H1 (cell line): ENCODE data around the gene COLEC11. TPM values are rescaled to one million over a fixed set of nuclear protein-coding genes. Genes with fewer than 3 reads are reported as not detected.

Source experiments
- CTCF ChIA-PET: fragments of 300-600 bp; sonication (Branson Sonifier 250); formaldehyde crosslinking; loops from one replicate; lab custom pipeline; 2021; ENCODE audit not compliant: partially characterized antibody; lab: Charles Lee
- POLR2A ChIA-PET: fragments of 300-600 bp; sonication (Branson Sonifier 250); formaldehyde crosslinking; loops from one replicate; lab custom pipeline; 2021; ENCODE audit warnings: inconsistent platforms; ENCODE audit not compliant: partially characterized antibody; lab: Charles Lee
- DNase-seq, 2 experiments: peaks; one replicate each; pipeline versions ENCODE4 v3.0.0 to v3.0.0-alpha.2; 2010 to 2022; ENCODE audit warnings: low spot score in 2 of 2, low read depth in 1 of 2, mixed read lengths in 1 of 2
- FAIRE-seq: peaks from 2 replicates; lab custom pipeline; 2011; peaks lifted over from hg19 to GRCh38; lab: Jason Lieb, UNC
- H2AFZ ChIP-seq: 2 replicates; pipeline ENCODE4 v1.8.1; 2012; ENCODE audit warnings: low read length, inconsistent platforms
- H2AK5ac ChIP-seq: 2 replicates; pipeline ENCODE4 v1.6.1; 2013; ENCODE audit warnings: low read depth, low read length
- H2BK120ac ChIP-seq: replicated peaks from 2 replicates; pipeline ENCODE3; 2013; ENCODE audit warnings: low read depth, low read length, inconsistent platforms
- H2BK12ac ChIP-seq: 2 replicates; pipeline ENCODE4 v1.6.1; 2013; ENCODE audit warnings: low read depth, low read length
- H2BK15ac ChIP-seq: 2 replicates; pipeline ENCODE4 v1.6.1; 2013; ENCODE audit warnings: low read length
- H2BK20ac ChIP-seq: 2 replicates; pipeline ENCODE4 v1.6.1; 2013; ENCODE audit warnings: low read length
- H2BK5ac ChIP-seq: 2 replicates; pipeline ENCODE4 v1.6.1; 2013; ENCODE audit warnings: low read depth, low read length
- H3K14ac ChIP-seq: 2 replicates; pipeline ENCODE4 v1.6.1; 2013; ENCODE audit warnings: inconsistent platforms; ENCODE audit not compliant: insufficient read length
- H3K18ac ChIP-seq: 2 replicates; pipeline ENCODE4 v1.6.1; 2013; ENCODE audit warnings: low read length; ENCODE audit errors: extremely low read depth
- H3K23ac ChIP-seq: 2 replicates; pipeline ENCODE4 v1.6.1; 2013; ENCODE audit warnings: inconsistent platforms; ENCODE audit not compliant: insufficient read length
- H3K23me2 ChIP-seq: 2 replicates; pipeline ENCODE4 v1.6.1; 2013; ENCODE audit warnings: low read depth, low read length
- H3K27ac ChIP-seq: 2 replicates; pipeline ENCODE4 v1.6.1; 2011; ENCODE audit warnings: low read depth, low read length, inconsistent platforms
- H3K27me3 ChIP-seq, 4 experiments: replicated peaks in 1 of 4; 1 replicate in 1 of 4; 2 replicates in 3 of 4; pipeline versions ENCODE4 v1.6.1 to v1.8.1; 2011 to 2013; ENCODE audit warnings: low read length in 3 of 4, mild to moderate bottlenecking in 3 of 4, inconsistent platforms in 2 of 4, mixed read lengths in 2 of 4, moderate library complexity in 1 of 4; ENCODE audit not compliant: control insufficient read depth in 3 of 4, insufficient read depth in 3 of 4; ENCODE audit errors: extremely low read depth in 1 of 4
- H3K36me3 ChIP-seq, 4 experiments: 2 replicates each; pipeline versions ENCODE4 v1.6.1 to v1.8.1; 2011 to 2013; ENCODE audit warnings: mild to moderate bottlenecking in 4 of 4, low read length in 3 of 4, moderate library complexity in 2 of 4, control low read depth in 1 of 4, inconsistent platforms in 1 of 4; ENCODE audit not compliant: insufficient read depth in 4 of 4, control insufficient read depth in 2 of 4
- H3K4ac ChIP-seq: replicated peaks from 2 replicates; pipeline ENCODE3; 2013; ENCODE audit warnings: low read length, low read depth, mixed read lengths, inconsistent platforms; ENCODE audit not compliant: insufficient read length
- H3K4me1 ChIP-seq, 4 experiments: replicated peaks in 1 of 4; 1 replicate in 1 of 4; 2 replicates in 3 of 4; pipeline versions ENCODE4 v1.6.1 to v1.8.1; 2011 to 2013; ENCODE audit warnings: low read length in 3 of 4, inconsistent platforms in 2 of 4, mixed read lengths in 1 of 4; ENCODE audit not compliant: insufficient read depth in 4 of 4, control insufficient read depth in 3 of 4
- H3K4me2 ChIP-seq, 2 experiments: 2 replicates each; pipeline versions ENCODE4 v1.6.1 to v1.8.1; 2011 to 2013; ENCODE audit warnings: low read depth in 2 of 2, low read length in 2 of 2, control low read depth in 1 of 2, inconsistent platforms in 1 of 2, mild to moderate bottlenecking in 1 of 2; ENCODE audit not compliant: insufficient read depth in 1 of 2
- H3K4me3 ChIP-seq, 4 experiments: fragments of 200-600, 300-600 bp in 1 of 4; sonication (generic), shearing (Covaris generic), sonication (Bioruptor Twin) in 1 of 4; 2 replicates each; pipeline versions ENCODE4 v1.5.1 to v1.8.1; 2011 to 2016; ENCODE audit warnings: low read length in 4 of 4, low read depth in 3 of 4, control low read depth in 2 of 4, inconsistent platforms in 2 of 4, mild to moderate bottlenecking in 2 of 4, mixed read lengths in 1 of 4, moderate library complexity in 1 of 4; ENCODE audit not compliant: insufficient read depth in 2 of 4; ENCODE audit errors: extremely low read depth in 1 of 4
- H3K56ac ChIP-seq: replicated peaks from 2 replicates; pipeline ENCODE3; 2013; ENCODE audit warnings: low read depth, mild to moderate bottlenecking, mixed read lengths, low read length, inconsistent platforms; ENCODE audit not compliant: insufficient read length
- H3K79me1 ChIP-seq: 2 replicates; pipeline ENCODE4 v1.6.1; 2013; ENCODE audit warnings: low read depth, low read length, control low read depth
- H3K79me2 ChIP-seq, 2 experiments: 2 replicates each; pipeline versions ENCODE4 v1.6.1 to v1.8.1; 2012 to 2013; ENCODE audit warnings: low read length in 2 of 2, mild to moderate bottlenecking in 2 of 2, inconsistent platforms in 1 of 2; ENCODE audit not compliant: insufficient read depth in 2 of 2, control insufficient read depth in 1 of 2
- H3K9ac ChIP-seq, 4 experiments: replicated peaks in 1 of 4; 1 replicate in 1 of 4; 2 replicates in 3 of 4; pipeline versions ENCODE4 v1.6.1 to v1.8.1; 2011 to 2013; ENCODE audit warnings: low read depth in 3 of 4, low read length in 3 of 4, control low read depth in 2 of 4, mild to moderate bottlenecking in 2 of 4, moderate library complexity in 2 of 4, inconsistent platforms in 1 of 4; ENCODE audit errors: extremely low read depth in 1 of 4
- H3K9me3 ChIP-seq, 2 experiments: 2 replicates each; pipeline versions ENCODE4 v1.6.1 to v1.8.1; 2012 to 2013; ENCODE audit warnings: mild to moderate bottlenecking in 2 of 2, moderate library complexity in 2 of 2, control low read depth in 1 of 2, inconsistent platforms in 1 of 2, low read depth in 1 of 2, low read length in 1 of 2, mixed read lengths in 1 of 2; ENCODE audit not compliant: insufficient read depth in 2 of 2
- H4K20me1 ChIP-seq, 2 experiments: replicated peaks in 1 of 2; 2 replicates each; pipeline versions ENCODE3 to v1.8.1; 2011 to 2013; ENCODE audit warnings: inconsistent platforms in 2 of 2, low read length in 2 of 2, mild to moderate bottlenecking in 1 of 2; ENCODE audit not compliant: insufficient read depth in 2 of 2, control insufficient read depth in 1 of 2
- H4K5ac ChIP-seq: 2 replicates; pipeline ENCODE4 v1.6.1; 2013; ENCODE audit warnings: low read length, low read depth, mixed read lengths, inconsistent platforms; ENCODE audit not compliant: insufficient read length
- H4K8ac ChIP-seq: 2 replicates; pipeline ENCODE4 v1.8.0; 2013; ENCODE audit warnings: mild to moderate bottlenecking, moderate library complexity, low read length, inconsistent platforms; ENCODE audit not compliant: insufficient read depth; ENCODE audit errors: extremely low read depth
- H4K91ac ChIP-seq: replicated peaks from 2 replicates; pipeline ENCODE3; 2013; ENCODE audit warnings: low read length, mixed read lengths, inconsistent platforms; ENCODE audit not compliant: insufficient read length
- HDAC2 ChIP-seq, 2 experiments: fragments of 300-600 bp in 1 of 2; sonication (generic) in 1 of 2; IDR thresholded peaks; 2 replicates each; pipeline ENCODE4 v1.6.1; 2011 to 2012; ENCODE audit warnings: low read depth in 2 of 2, low read length in 2 of 2, mild to moderate bottlenecking in 2 of 2, moderate library complexity in 2 of 2, borderline replicate concordance in 1 of 2, inconsistent platforms in 1 of 2
- RAD21 ChIP-seq, 2 experiments: IDR thresholded peaks in 1 of 2; conservative IDR thresholded peaks in 1 of 2; 2 replicates each; pipeline ENCODE4 v1.6.1; 2011; ENCODE audit warnings: low read depth in 2 of 2, low read length in 2 of 2, improper control_type of control experiment in 1 of 2, inconsistent platforms in 1 of 2, mild to moderate bottlenecking in 1 of 2, moderate library complexity in 1 of 2
- WGBS, 2 experiments: shearing (Covaris generic) in 1 of 2; methylation state at CpG; one replicate each; pipeline versions ENCODE4 v1.1.6 to v1.1.7; 2013 to 2015; ENCODE audit warnings: low lambda C conversion rate in 2 of 2, mixed read lengths in 2 of 2, inconsistent platforms in 1 of 2, low coverage in 1 of 2, missing lambda C conversion rate in 1 of 2; ENCODE audit not compliant: insufficient replicate concordance in 2 of 2, insufficient coverage in 1 of 2, insufficient read length in 1 of 2; ENCODE audit errors: extremely low coverage in 1 of 2, missing lambda C conversion rate in 1 of 2; 5-methylcytosine and 5-hydroxymethylcytosine counted together
- polyA plus RNA-seq, 7 experiments: library from polyadenylated mRNA; depleted of rRNA in 3 of 7; stranded (reverse) in 5 of 7; unstranded in 2 of 7; fragments of >200 nt in 5 of 7; fragments of 200-250 nt in 2 of 7; gene quantifications; 1 replicate in 5 of 7; 2 replicates in 1 of 7; 4 replicates in 1 of 7; pipeline versions ENCODE4 v1.2.1 to v1.2.3, GENCODE V29; 2011 to 2013; ENCODE audit warnings: missing spikeins in 2 of 7, mixed read lengths in 2 of 7
- total RNA-seq: library from RNA; stranded (reverse); fragmentation: NEBNext Ultra II Directional; extraction: Animal tissue kit (Norgen Biotek cat#: 25700); gene quantifications from 2 replicates; pipeline ENCODE4 v1.2.1, GENCODE V29; 2021

The COLEC11 gene
- total and polyA plus RNA-seq, 2 of the 8 experiments (the other 6 are each of a cell fraction or from before 2014, with no cell fraction given) = 0.47 to 0.80 TPM

DNA sequence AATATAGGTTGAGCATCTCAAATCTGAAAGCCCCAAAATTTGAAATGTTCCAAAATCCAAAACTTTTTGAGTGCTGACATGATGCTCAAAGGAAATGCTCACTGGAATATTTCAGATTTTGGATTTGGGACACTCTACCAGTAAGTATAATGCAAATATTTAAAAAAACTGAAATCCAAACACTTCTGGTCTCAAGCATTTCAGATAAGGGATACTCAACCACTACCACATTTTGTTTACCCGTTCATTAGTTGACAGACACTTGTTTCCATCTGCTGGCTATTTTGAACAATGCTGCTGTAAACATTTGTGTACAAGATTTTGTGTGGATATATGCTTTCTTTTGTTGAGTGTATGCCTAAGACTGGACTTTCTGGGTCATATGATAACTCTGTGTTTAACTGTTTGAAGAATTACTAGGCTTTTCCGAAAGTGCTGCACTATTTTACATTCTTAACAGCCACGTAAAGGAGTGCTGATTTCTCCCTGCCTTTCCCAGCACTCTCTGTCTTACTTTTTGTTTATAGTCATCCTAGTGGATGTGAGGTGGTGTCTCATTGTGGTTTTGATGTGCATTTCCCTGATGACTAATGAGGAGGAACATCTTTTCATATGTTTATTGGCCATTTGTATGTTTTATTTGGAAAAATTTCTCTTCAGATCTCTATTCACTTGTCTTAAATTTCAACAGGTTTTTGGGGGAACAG, 89.0 kb downstream of the COLEC11 start:
- CTCF ChIA-PET = no interaction called here
- TF ChIP-seq HDAC2 (IDR thresholded peaks at IDR 0.05; ENCODE audit: borderline replicate concordance in 1 of 2, low read depth in 2 of 2, low read length in 2 of 2) = no peak
- 0 out of 4 replicates have a peak, but pooled peaks of 1 of the 2 experiments have one; percentile 10 for TF ChIP-seq RAD21 (IDR thresholded peaks at IDR 0.05 in 1 of 2, conservative IDR thresholded peaks at IDR 0.05 in 1 of 2; ENCODE audit: low read depth in 2 of 2, low read length in 2 of 2)
- no peak overlapping the region for H4K91ac ChIP-seq
- H4K5ac ChIP-seq = no peak overlapping the region
- H3K9me3 ChIP-seq = no peaks in the 10 kb centered on the region
- H2BK15ac ChIP-seq = no peak overlapping the region
- H3K36me3 ChIP-seq = no peaks in the 10 kb centered on the region
- H3K79me1 ChIP-seq = no peaks in the 10 kb centered on the region
- H2BK5ac ChIP-seq = no peak overlapping the region
- no peaks in the 10 kb centered on the region for H3K4me1 ChIP-seq
- WGBS, 2 experiments = 78% methylated on average over 3 of the region's 3 CpGs; no CpG with 5 or more reads in 1 of the 2 experiments
- POLR2A ChIA-PET = no interaction called here
- no peaks in the 10 kb centered on the region for H3K23me2 ChIP-seq
- no peak overlapping the region for H3K14ac ChIP-seq
- FAIRE-seq = no peak
- no peak overlapping the region for H3K56ac ChIP-seq
- H2AFZ ChIP-seq = 0 out of 2 replicates have a peak overlapping the region, but pooled peaks have one; percentile 48
- H3K4me3 ChIP-seq = no peak overlapping the region
- no peak overlapping the region for H3K27ac ChIP-seq
- H3K23ac ChIP-seq = no peak overlapping the region
- H2BK12ac ChIP-seq = no peak overlapping the region
- H3K4me2 ChIP-seq = no peak overlapping the region
- H3K27me3 ChIP-seq = no peaks in the 10 kb centered on the region; a peak in 1 of 7 replicates
- no peak overlapping the region for H3K9ac ChIP-seq
- no peak overlapping the region for H3K18ac ChIP-seq
- no peak overlapping the region for H3K4ac ChIP-seq
- no peaks in the 10 kb centered on the region for H3K79me2 ChIP-seq
- H4K20me1 ChIP-seq = no peaks in the 10 kb centered on the region
- no peak overlapping the region for H4K8ac ChIP-seq
- no peak overlapping the region for H2BK120ac ChIP-seq
- DNase-seq = no peak
- no peak overlapping the region for H2BK20ac ChIP-seq
- H2AK5ac ChIP-seq = no peak overlapping the region
